Measurements from ENCODE around the gene IRAG1.

The IRAG1 gene

GRCh38 chr11:10645212-10645795 is 48.3 kb downstream of the IRAG1 start:
- DNase-seq, result no peak
